ENCODE results near the gene EPHB3.

EPHB3 gene

GRCh38 chr3:184592371-184593219, 31.0 kb downstream of the EPHB3 start:
- TF ChIP-seq CTCF (IDR thresholded peaks at IDR 0.05; ENCODE audit: borderline replicate concordance, insufficient read depth, low read depth, low read length): no peak
- H3K4me3 ChIP-seq (ENCODE audit: low read depth, low read length): no peak overlapping the region

GRCh38 chr3:184593220-184593927, 31.8 kb downstream of the EPHB3 start:
- H3K4me3 ChIP-seq (ENCODE audit: low read depth, low read length): no peak overlapping the region

DNA sequence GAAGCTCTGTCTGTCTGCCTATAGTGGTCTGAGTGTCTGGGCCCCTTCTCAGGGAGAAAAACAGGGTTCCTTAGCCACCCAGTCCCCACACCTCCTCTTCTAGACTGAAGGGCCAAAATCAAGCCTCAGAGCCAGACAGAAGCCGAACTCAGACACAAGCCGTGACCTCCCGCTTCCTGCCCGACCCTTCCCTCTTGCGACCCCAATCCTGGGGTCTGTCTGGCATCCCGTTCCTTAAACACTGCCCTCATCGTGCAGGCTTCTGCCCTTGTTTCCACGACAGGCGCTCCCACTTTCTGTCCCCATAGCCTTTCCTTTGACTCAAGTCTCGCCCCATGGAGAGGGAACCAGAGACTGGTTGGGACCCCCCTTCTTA, 32.3 kb downstream of the EPHB3 start:
- no peak overlapping the region for H3K4me3 ChIP-seq (ENCODE audit: low read depth, low read length)
- TF ChIP-seq CTCF (IDR thresholded peaks at IDR 0.05; ENCODE audit: borderline replicate concordance, insufficient read depth, low read depth, low read length): no peak

More at GRCh38 chr3:184593220-184593927, 31.8 kb downstream of the EPHB3 start:
- no peak for TF ChIP-seq CTCF (IDR thresholded peaks at IDR 0.05; ENCODE audit: borderline replicate concordance, insufficient read depth, low read depth, low read length)

- TF ChIP-seq CTCF (IDR thresholded peaks at IDR 0.05; ENCODE audit: borderline replicate concordance, insufficient read depth, low read depth, low read length): no peak
- H3K4me3 ChIP-seq (ENCODE audit: low read depth, low read length): no peak overlapping the region
These were observed 32.9 kb downstream of the EPHB3 start for GRCh38 chr3:184594371-184595001.

GRCh38 chr3:184595726-184596125, 34.1 kb downstream of the EPHB3 start:
- no peak overlapping the region for H3K4me3 ChIP-seq (ENCODE audit: low read depth, low read length)
- no peak for TF ChIP-seq CTCF (IDR thresholded peaks at IDR 0.05; ENCODE audit: borderline replicate concordance, insufficient read depth, low read depth, low read length)

GRCh38 chr3:184596233-184596632, 34.6 kb downstream of the EPHB3 start:
- TF ChIP-seq CTCF (IDR thresholded peaks at IDR 0.05; ENCODE audit: borderline replicate concordance, insufficient read depth, low read depth, low read length): no peak

More at GRCh38 chr3:184596233-184596632, 34.6 kb downstream of the EPHB3 start:
- H3K4me3 ChIP-seq (ENCODE audit: low read depth, low read length): no peak overlapping the region
